ENCODE measurements around the gene SLC1A3. TPM values are rescaled to one million over a fixed set of nuclear protein-coding genes. Genes with fewer than 3 reads are reported as not detected.

The SLC1A3 gene
- total and polyA plus RNA-seq, 2 donors (not counting 1 experiment from before 2014, with no cell fraction given), result 0.37 TPM; not detected in 1

GRCh38 chr5:36730537-36731216 is 124.3 kb downstream of the SLC1A3 start:
- intact Hi-C loops (cut with micrococcal nuclease), result no loop called here
- ATAC-seq (ENCODE audit: low read depth), result no peak
- POLR2A ChIA-PET, result interaction anchor here (0.8 kb wide), 1 partner anchor 140 kb away, joined by 17 read pairs; no protein-coding TSS in a partner anchor

More at GRCh38 chr5:36730537-36731216, 124.3 kb downstream of the SLC1A3 start:
- H3K4me1 Mint-ChIP-seq, result peaks cover 3% of the 10 kb centered on the region
- H4K20me1 ChIP-seq (ENCODE audit: control insufficient read depth, insufficient read depth, low read length, poor library complexity, severe bottlenecking), result no peaks in the 10 kb centered on the region
- no peak overlapping the region for H3K4me3 ChIP-seq (ENCODE audit: control extremely low read depth in 1 of 5, extremely low read depth in 1 of 5, insufficient read depth in 1 of 5, low read depth in 2 of 5, low read length in 4 of 5)
- H2AFZ ChIP-seq (ENCODE audit: insufficient read depth, low read depth, low read length, poor library complexity, severe bottlenecking), result no peak overlapping the region
- no peaks in the 10 kb centered on the region for H3K9me3 Mint-ChIP-seq (ENCODE audit: insufficient read depth)
- peaks cover 0 to 4% (median 0%) of the 10 kb centered on the region in 4 experiments for H3K27me3 ChIP-seq (replicated peaks in 1 of 4; ENCODE audit: control extremely low read depth in 1 of 4, control insufficient read depth in 3 of 4, insufficient read depth in 4 of 4, low read length in 3 of 4)
- H3K4me3 Mint-ChIP-seq, result no peak overlapping the region
- no peaks in the 10 kb centered on the region for H3K79me2 ChIP-seq (ENCODE audit: control insufficient read depth, insufficient read depth, low read length)
- H3K27me3 Mint-ChIP-seq, result peaks cover 7% of the 10 kb centered on the region
- no peaks in the 10 kb centered on the region for H3K4me1 ChIP-seq (ENCODE audit: control insufficient read depth in 2 of 2, insufficient read depth in 2 of 2, low read length in 2 of 2)
- H3K27ac ChIP-seq (ENCODE audit: low read length in 2 of 2), result no peak overlapping the region
- CTCF ChIA-PET, result interaction anchor here (1.0 to 3.4 kb wide), 16 partner anchors 9 to 489 kb away, joined by 4 to 32 read pairs (median 9); partner anchors contain the start of genes NADK2 and NIPBL
- no peaks in the 10 kb centered on the region for H3K36me3 ChIP-seq (replicated peaks in 1 of 2; ENCODE audit: control extremely low read depth in 1 of 2, control insufficient read depth in 1 of 2, extremely low read depth in 1 of 2, insufficient read depth in 2 of 2, low read length in 1 of 2)
- no peak overlapping the region for H3K9ac ChIP-seq (ENCODE audit: low read length)
- 99% methylated on average over 5 of the region's 6 CpGs for WGBS (ENCODE audit: insufficient coverage)
- no peak overlapping the region for H3K4me2 ChIP-seq (replicated peaks; ENCODE audit: low read depth, low read length, poor library complexity, severe bottlenecking)
- no peak overlapping the region for H3K27ac Mint-ChIP-seq
- TF ChIP-seq CTCF (IDR thresholded peaks at IDR 0.05), result no peak
- TF ChIP-seq EZH2 (IDR thresholded peaks at IDR 0.05; ENCODE audit: borderline replicate concordance, insufficient read depth, low read depth, low read length, poor library complexity, severe bottlenecking), result no peak
- no peaks in the 10 kb centered on the region for H3K9me3 ChIP-seq (ENCODE audit: control extremely low read depth in 1 of 3, control insufficient read depth in 2 of 3, insufficient read depth in 1 of 3, low read length in 2 of 3)
- no peak for DNase-seq

Measured in B cell (primary cell).